Peyer's patch (tissue), 4 donors: ENCODE results near the gene CDKN2C.

Experiments used
- CTCF ChIP-seq, 6 experiments: fragments of 450-650 bp in 4 of 6; fragments of 200-600 bp in 2 of 6; sonication (generic) in 1 of 6; IDR thresholded peaks; one replicate each; pipeline ENCODE4 v1.5.1; 2017 to 2019; ENCODE audit warnings: antibody characterized with exemption in 6 of 6, mild to moderate bottlenecking in 3 of 6, moderate library complexity in 1 of 6
- POLR2A ChIP-seq, 2 donors: fragments of 450-650 bp; IDR thresholded peaks; one replicate each; pipeline ENCODE4 v1.5.1; 2017; ENCODE audit warnings: antibody characterized with exemption in 2 of 2, mild to moderate bottlenecking in 2 of 2, moderate library complexity in 2 of 2

- TF ChIP-seq POLR2A (IDR thresholded peaks at IDR 0.05) (no peak), CTCF (IDR thresholded peaks at IDR 0.05) (no peak)
These were observed 49.6 kb upstream of the CDKN2C start for GRCh38 chr1:50920409-50920808.
